ENCODE data around the gene FUOM.

- TF ChIP-seq SP1 (IDR thresholded peaks at IDR 0.05) (no peak), SUZ12 (IDR thresholded peaks at IDR 0.05) (no peak), FOXM1 (IDR thresholded peaks at IDR 0.05; ENCODE audit: borderline replicate concordance) (no peak)
Observed at GRCh38 chr10:133391249-133391635, 33.4 kb upstream of the FUOM start.
